ENCODE results near the gene FN3KRP. TPM values are rescaled to one million over a fixed set of nuclear protein-coding genes. Genes with fewer than 3 reads are reported as not detected.

The FN3KRP gene
- total RNA-seq, 6 experiments from 2014 or later: 7.6 to 24.8 (median 14.3) TPM

Small RNAs within 50 kb of the gene (microRNA-seq; reads per million reads assigned to microRNA genes)
- gene MIR4525: 3.5 to 5.2 reads per million in 2 donors

Small RNAs within 50 kb of the gene (small RNA-seq; reads per million reads assigned to genes)
- 0 reads per million in 2 experiments for gene MIR4525

Other genes with a start within 250 kb of the FN3KRP start
- 10 to 100 TPM; 14.1 to 20.5 (median 16.1) TPM for gene FOXK2, start 197.0 kb upstream of the FN3KRP start, total RNA-seq
- gene WDR45B, start 68.3 kb upstream of the FN3KRP start, total RNA-seq: 10 to 100 TPM; 27.7 to 40.7 (median 31.6) TPM
- gene RAB40B, start 18.0 kb upstream of the FN3KRP start, total RNA-seq: 10 to 100 TPM in 3 of 6 experiments, 1 to 10 TPM in 3; 3.7 to 12.5 (median 9.3) TPM
- 10 to 100 TPM; 29.6 to 61.6 (median 45.5) TPM for gene FN3K, start 18.9 kb downstream of the FN3KRP start, total RNA-seq
- 10 to 100 TPM; 28.0 to 55.7 (median 41.3) TPM for gene TBCD, start 35.4 kb downstream of the FN3KRP start, total RNA-seq
- not detected for gene ZNF750, start 123.3 kb downstream of the FN3KRP start, total RNA-seq